Muscle of arm (tissue), 12 donors: ENCODE results near the gene CUL3. TPM values are rescaled to one million over a fixed set of nuclear protein-coding genes. Genes with fewer than 3 reads are reported as not detected.
"Not testable (repeated sequence)": the region's sequence is repeated elsewhere in the genome, so short reads cannot be mapped to it uniquely, and the experiment has no call there.

Experiments
- DNase-seq: peaks from one replicate; pipeline ENCODE4 v3.0.0-alpha.2; 2013
- polyA plus RNA-seq, 12 donors: library from polyadenylated mRNA; unstranded; fragments of 120-200 nt; gene quantifications; one replicate each; pipeline ENCODE4 v1.2.1, GENCODE V29; 2013; ENCODE audit not compliant: insufficient read length in 12 of 12

CUL3 gene
- polyA plus RNA-seq, 12 donors: 58.2 to 94.0 (median 85.2) TPM; not detected in 1

GRCh38 chr2:224551693-224552092 lies 33.5 kb downstream of the CUL3 start:
- DNase-seq: no peak

GRCh38 chr2:224546926-224547325 lies 38.2 kb downstream of the CUL3 start:
- no peak for DNase-seq

DNA sequence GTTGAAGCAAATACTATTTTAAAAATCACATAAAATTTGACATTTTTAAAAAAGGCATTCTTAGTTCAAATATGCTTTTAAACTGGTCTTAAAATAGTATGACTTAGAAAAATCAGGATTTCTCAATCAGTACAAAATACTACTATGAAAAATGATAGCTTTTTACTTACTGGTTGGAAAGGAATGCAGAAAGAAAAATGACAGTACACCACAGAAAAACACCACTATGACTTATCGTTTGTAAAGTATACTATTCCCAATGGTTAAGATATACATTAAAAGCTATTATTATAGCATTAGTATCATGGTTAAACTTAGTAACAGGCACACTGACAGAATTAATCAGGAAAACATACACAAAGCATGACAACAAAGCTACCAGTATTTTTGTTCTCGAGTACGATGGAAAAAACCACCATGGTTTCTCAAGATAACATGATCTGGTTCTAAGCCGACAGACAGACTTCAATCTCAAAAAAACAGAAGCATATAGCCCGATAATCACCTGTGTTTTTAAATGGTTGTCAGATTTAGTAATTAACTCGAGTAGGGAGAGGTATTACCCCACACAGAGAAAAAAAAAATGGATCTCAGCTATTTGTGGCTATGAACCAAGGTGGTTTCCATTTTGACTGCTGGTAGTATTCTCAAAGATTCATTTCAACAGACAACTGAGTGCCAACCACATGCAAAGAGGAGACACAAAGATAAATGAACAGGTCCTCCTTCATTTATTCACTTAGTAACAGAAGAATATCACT lies 39.1 kb downstream of the CUL3 start:
- no peak for DNase-seq

DNA sequence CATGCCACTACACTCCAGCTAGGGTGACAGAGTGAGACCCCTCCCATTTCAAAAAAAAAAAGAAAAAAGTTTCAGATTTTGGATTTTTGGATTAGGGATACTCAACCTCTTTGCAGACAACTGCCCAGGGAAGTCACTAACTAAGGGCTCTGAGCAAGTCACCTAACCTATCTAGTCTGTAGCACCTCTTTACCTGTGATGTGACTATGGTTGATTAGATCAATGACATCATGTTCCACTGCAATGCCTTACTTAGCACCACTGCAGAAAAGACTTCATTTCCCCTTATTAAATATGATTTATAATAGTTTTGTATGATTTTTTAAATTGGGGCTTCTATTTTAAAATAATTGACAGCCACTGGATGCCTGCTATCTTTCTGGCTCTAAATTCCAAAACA lies 41.2 kb downstream of the CUL3 start:
- DNase-seq: no peak

DNA sequence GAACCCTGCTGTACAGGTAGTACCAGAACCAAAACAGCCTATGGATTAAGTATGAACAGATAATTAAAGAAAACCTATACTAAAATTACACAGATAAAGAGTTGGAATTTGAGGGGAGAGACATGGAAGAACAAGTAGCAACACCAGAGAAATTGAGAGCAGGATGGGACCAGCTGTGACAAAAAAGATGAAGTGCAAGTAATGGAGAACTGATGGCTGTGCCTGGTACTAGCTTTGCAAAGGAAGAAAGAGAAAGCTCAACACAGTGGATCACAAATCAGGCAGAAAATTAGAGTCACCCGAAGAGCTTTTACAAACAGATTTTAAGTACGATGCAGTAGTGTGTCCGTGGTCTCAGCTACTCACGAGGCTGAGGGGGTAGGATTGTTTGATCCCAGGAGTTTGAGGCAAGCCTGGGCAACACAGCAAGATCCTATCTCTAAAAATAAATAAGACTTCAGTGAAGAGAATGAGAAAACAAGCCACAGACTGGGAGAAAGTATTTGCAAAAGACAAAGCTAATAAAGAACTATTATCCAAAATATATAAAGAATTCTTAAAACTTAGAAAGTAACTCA lies 46.5 kb downstream of the CUL3 start:
- no peak for DNase-seq

DNA sequence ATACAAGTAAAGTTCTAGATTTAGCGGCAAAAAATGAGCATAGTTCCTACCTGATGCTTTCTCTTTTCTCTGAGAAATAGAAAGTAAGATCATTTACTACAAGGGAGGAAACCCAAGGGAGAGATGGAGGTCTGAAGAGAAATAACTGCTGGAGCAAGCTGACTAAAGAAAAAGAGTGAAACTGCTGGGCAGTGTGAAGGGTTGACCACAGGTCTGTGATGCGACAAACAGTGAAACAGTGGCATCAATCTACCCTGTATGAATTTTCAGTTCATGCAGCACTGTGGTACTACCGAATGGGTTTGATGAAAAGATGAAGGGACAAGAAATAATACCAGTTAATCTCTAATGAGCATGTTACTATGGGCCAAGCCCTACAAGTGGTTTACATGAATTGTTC lies 52.2 kb downstream of the CUL3 start:
- no peak for DNase-seq

DNA sequence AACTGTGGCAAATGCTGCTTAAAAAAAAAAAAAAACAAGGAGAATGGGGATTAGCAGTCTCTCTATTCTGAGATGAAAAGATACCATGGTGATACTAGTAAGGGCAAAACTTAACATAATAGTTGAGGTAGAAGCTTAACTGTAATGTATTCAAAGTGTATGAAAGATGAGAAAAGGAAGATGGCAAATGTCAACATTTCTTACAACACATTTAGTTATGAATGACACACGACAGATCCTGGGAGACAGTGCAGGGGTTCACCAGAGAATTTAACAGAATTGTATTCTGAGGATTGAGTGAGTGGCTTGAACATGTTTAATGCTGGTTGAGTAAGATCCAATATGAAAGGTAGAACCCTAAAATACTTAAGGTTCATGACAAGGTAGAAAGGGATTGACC lies 52.7 kb downstream of the CUL3 start:
- no peak for DNase-seq

DNA sequence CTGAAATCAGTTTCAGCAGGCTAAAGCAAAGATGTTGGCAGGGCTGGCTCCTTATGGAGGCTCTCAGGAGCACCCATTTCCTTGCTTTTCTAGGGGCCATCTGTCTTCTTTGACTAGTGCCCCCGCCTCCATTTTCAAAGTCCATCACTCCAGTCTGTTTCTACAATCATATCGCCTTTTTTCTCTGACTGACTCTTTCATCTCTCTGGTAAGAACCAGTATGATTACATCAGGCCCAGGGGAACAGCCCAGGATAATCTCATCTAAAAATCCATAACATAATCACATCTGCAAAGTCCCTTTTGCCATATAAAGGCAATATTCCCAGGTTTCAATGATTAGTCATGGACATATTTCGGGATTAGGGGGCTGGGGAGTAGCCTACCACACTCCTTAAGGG lies 57.0 kb downstream of the CUL3 start:
- DNase-seq: no peak

DNA sequence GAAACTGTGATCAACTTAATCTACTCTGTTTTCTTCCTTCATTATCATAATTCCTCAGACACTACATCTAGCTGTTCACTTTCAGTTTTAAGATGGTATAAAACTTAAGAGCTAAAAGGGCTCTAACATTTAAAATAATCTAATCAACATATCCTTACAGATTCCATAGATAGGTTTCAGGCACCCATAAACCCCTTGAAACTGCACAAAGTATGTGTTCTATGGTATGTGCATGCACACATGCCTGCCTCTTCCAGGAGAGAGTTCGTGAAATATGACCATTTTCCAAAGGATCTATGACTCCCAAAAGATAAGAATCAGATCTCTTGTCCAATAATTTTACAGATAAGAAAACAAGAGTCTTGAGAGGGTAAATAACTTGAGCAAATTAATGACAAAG lies 59.4 kb downstream of the CUL3 start:
- DNase-seq: no peak

GRCh38 chr2:224524657-224525056 lies 60.5 kb downstream of the CUL3 start:
- no peak for DNase-seq

- no peak for DNase-seq
Measured at GRCh38 chr2:224523626-224524577, 61.3 kb downstream of the CUL3 start.

- DNase-seq: not testable (repeated sequence)
Measured at GRCh38 chr2:224522483-224522882, 62.7 kb downstream of the CUL3 start.

- DNase-seq: no peak
Measured at GRCh38 chr2:224520064-224520463, 65.1 kb downstream of the CUL3 start.

- no peak for DNase-seq
Measured at GRCh38 chr2:224518806-224519580, 66.2 kb downstream of the CUL3 start.

- no peak for DNase-seq
Measured at GRCh38 chr2:224517963-224518362, 67.2 kb downstream of the CUL3 start.

GRCh38 chr2:224516393-224516792 lies 68.8 kb downstream of the CUL3 start:
- DNase-seq: not testable (repeated sequence)

GRCh38 chr2:224513991-224514390 lies 71.2 kb downstream of the CUL3 start:
- DNase-seq: no peak

DNA sequence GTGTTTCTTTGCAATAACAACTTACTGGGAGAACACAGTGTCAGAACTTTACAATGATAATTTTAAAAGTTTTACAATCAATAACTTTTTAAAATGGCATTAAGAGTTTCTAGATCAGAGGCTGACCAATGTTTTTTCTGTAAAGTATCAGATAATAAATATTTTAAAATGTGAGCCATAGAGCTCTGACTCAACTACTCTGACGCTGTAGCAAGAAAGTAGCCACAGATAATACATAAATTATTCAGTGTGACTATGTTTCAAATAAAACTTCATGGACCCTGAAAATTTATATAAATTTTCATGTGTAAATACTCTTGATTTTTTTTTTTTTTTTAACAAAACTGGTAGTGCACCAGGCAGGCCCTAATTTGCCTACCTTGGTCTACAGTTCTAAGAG lies 77.4 kb downstream of the CUL3 start:
- no peak for DNase-seq

- no peak for DNase-seq
Measured at GRCh38 chr2:224506494-224506893, 78.7 kb downstream of the CUL3 start.

- DNase-seq: no peak
Measured at GRCh38 chr2:224498991-224499390, 86.2 kb downstream of the CUL3 start.

DNA sequence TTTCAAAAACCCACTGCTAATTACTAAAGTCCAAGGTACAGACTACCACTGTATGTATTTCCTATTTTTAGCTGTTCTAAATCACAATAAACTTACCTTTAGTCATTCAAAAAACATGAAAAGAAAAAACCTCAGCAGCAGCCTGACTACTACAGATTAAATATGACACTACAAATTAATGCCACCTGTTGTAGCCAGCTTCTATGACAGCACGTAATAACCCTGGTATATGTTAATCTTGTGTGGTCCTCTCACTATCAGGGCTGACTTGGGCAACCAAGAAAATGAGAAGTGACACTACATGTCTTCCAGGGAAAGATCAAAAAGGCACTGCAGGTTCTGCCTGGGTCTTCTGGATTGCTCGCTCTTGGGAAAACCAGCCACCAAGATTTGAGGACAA lies 92.6 kb downstream of the CUL3 start:
- no peak for DNase-seq

GRCh38 chr2:224487940-224488339 lies 97.2 kb downstream of the CUL3 start:
- not testable (repeated sequence) for DNase-seq
